ENCODE measurements around the gene RAD9B. TPM values are rescaled to one million over a fixed set of nuclear protein-coding genes. Genes with fewer than 3 reads are reported as not detected.

RAD9B gene
- total and polyA plus RNA-seq, 10 of the 15 experiments (the other 5 are each of a cell fraction or from before 2014, with no cell fraction given), result 0.54 to 2.0 (median 1.3) TPM

- TF ChIP-seq CHD4 (IDR thresholded peaks at IDR 0.05), result no peak
- no peak for TF ChIP-seq NFXL1 (IDR thresholded peaks at IDR 0.05; ENCODE audit: borderline replicate concordance)
- TF ChIP-seq POLR2AphosphoS5 (IDR thresholded peaks at IDR 0.05; ENCODE audit: low read length), result no peak
- TF ChIP-seq DPF2 (IDR thresholded peaks at IDR 0.05), result no peak
- TF ChIP-seq PKNOX1 (IDR thresholded peaks at IDR 0.05), result peak; percentile 47; the same call in 1 of the 2 replicates
- peak; percentile 56; the same call in 1 of the 2 replicates for TF ChIP-seq YY1 (IDR thresholded peaks at IDR 0.05; ENCODE audit: low read depth, low read length)
- no peak for TF ChIP-seq ZBTB33 (IDR thresholded peaks at IDR 0.05)
- no peak for TF ChIP-seq TAF1 (IDR thresholded peaks at IDR 0.05; ENCODE audit: borderline replicate concordance, low read depth, low read length)
- peak; percentile 35 for TF ChIP-seq MEF2B (IDR thresholded peaks at IDR 0.05; ENCODE audit: partially characterized antibody, poor library complexity, severe bottlenecking)
- TF ChIP-seq RAD21 (IDR thresholded peaks at IDR 0.05; ENCODE audit: insufficient read depth, low read depth, low read length), result no peak
- TF ChIP-seq NFYA (IDR thresholded peaks at IDR 0.05; ENCODE audit: borderline replicate concordance, low read depth, low read length), result no peak
- TF ChIP-seq STAT3 (IDR thresholded peaks at IDR 0.05; ENCODE audit: low read depth, low read length), result no peak
- TF ChIP-seq PAX5 (IDR thresholded peaks at IDR 0.05; ENCODE audit: borderline replicate concordance, low read depth, low read length), result no peak
- no peak for TF ChIP-seq ZNF24 (IDR thresholded peaks at IDR 0.05)
- TF ChIP-seq SPI1 (IDR thresholded peaks at IDR 0.05; ENCODE audit: borderline replicate concordance, insufficient read depth, low read depth, low read length), result 0 out of 2 replicates have a peak, but pooled peaks have one; percentile 6
- TF ChIP-seq SREBF1 (IDR thresholded peaks at IDR 0.05; ENCODE audit: low read length), result no peak
- TF ChIP-seq FOXK2 (IDR thresholded peaks at IDR 0.05), result no peak
- no peak for TF ChIP-seq JUNB (IDR thresholded peaks at IDR 0.05)
- TF ChIP-seq CREM (IDR thresholded peaks at IDR 0.05; ENCODE audit: low read depth), result 0 out of 2 replicates have a peak, but pooled peaks have one; percentile 18
- no peak for TF ChIP-seq ZNF217 (IDR thresholded peaks at IDR 0.05)
- TF ChIP-seq MTA3 (IDR thresholded peaks at IDR 0.05; ENCODE audit: borderline replicate concordance, low read length), result no peak
- TF ChIP-seq MAX (IDR thresholded peaks at IDR 0.05; ENCODE audit: low read depth, low read length), result no peak
- no peak for TF ChIP-seq CBX5 (IDR thresholded peaks at IDR 0.05; ENCODE audit: low read depth)
- 0 out of 2 replicates have a peak, but pooled peaks have one; percentile 1 for TF ChIP-seq ZNF592 (IDR thresholded peaks at IDR 0.05)
- no peak for TF ChIP-seq PAX8 (IDR thresholded peaks at IDR 0.05)
- TF ChIP-seq BACH1 (IDR thresholded peaks at IDR 0.05; ENCODE audit: borderline replicate concordance), result no peak
Observed at GRCh38 chr12:110530511-110530910, 28.4 kb downstream of the RAD9B start (continued).
